Upper lobe of left lung (tissue), 6 donors: ENCODE results near the gene ENTPD6. TPM values are rescaled to one million over a fixed set of nuclear protein-coding genes. Genes with fewer than 3 reads are reported as not detected.
A peak's percentile ranks its signal among the peaks of the same experiment; 100 is the strongest.

Experiments
- ATAC-seq, 2 donors: fragments of 200-7000 bp; cut with Tn5 transposase; one replicate each; pipeline ENCODE4 v1.9.1; 2022; ENCODE audit warnings: mild to moderate bottlenecking in 2 of 2, moderate library complexity in 2 of 2; ENCODE audit not compliant: low FRiP score in 2 of 2
- DNase-seq, 2 donors: peaks; one replicate each; pipeline ENCODE4 v3.0.0-alpha.2; 2019 to 2020
- H3K27ac ChIP-seq, 4 donors: fragments of 200-600 bp; sonication (generic); one replicate each; pipeline ENCODE4 v1.5.1; 2016 to 2019
- H3K27me3 ChIP-seq, 4 donors: fragments of 200-600 bp; sonication (generic); one replicate each; pipeline ENCODE4 v1.5.1; 2017 to 2019
- H3K36me3 ChIP-seq, 4 donors: fragments of 200-600 bp; sonication (generic); one replicate each; pipeline ENCODE4 v1.5.1; 2016 to 2019
- H3K4me1 ChIP-seq, 4 donors: fragments of 200-600 bp; sonication (generic); one replicate each; pipeline ENCODE4 v1.5.1; 2018 to 2019
- H3K4me3 ChIP-seq, 4 donors: fragments of 200-600 bp; sonication (generic); one replicate each; pipeline ENCODE4 v1.5.1; 2017 to 2019; ENCODE audit warnings: mild to moderate bottlenecking in 2 of 4, moderate library complexity in 1 of 4
- H3K9me3 ChIP-seq, 4 donors: fragments of 200-600 bp; sonication (generic); one replicate each; pipeline ENCODE4 v1.5.1; 2018 to 2019
- CTCF ChIP-seq, 6 experiments: fragments of 450-650 bp in 4 of 6; fragments of 200-600 bp in 2 of 6; sonication (generic) in 2 of 6; IDR thresholded peaks; one replicate each; pipeline ENCODE4 v1.5.1; 2016 to 2019; ENCODE audit warnings: antibody characterized with exemption in 6 of 6
- EP300 ChIP-seq, 4 donors: sonication (generic); formaldehyde crosslinking; IDR thresholded peaks; one replicate each; pipeline ENCODE4 v1.5.1; 2017; ENCODE audit warnings: antibody characterized with exemption in 4 of 4, control low read depth in 2 of 4
- POLR2A ChIP-seq, 4 donors: fragments of 450-650 bp; IDR thresholded peaks; one replicate each; pipeline ENCODE4 v1.5.1; 2016 to 2017; ENCODE audit warnings: antibody characterized with exemption in 4 of 4, mild to moderate bottlenecking in 2 of 4
- POLR2AphosphoS5 ChIP-seq, 2 donors: sonication (generic); formaldehyde crosslinking; IDR thresholded peaks; one replicate each; pipeline ENCODE4 v1.5.1; 2017; ENCODE audit warnings: antibody characterized with exemption in 2 of 2
- WGBS, 2 donors: methylation state at CpG; one replicate each; pipeline ENCODE4 v1.1.5; 2017 to 2018; 5-methylcytosine and 5-hydroxymethylcytosine counted together
- total RNA-seq, 6 donors: library from RNA; depleted of rRNA in 4 of 6; stranded (reverse); fragments of >200 nt in 4 of 6; gene quantifications; one replicate each; pipeline versions ENCODE4 v1.1.0 to v1.2.1, GENCODE V29; 2016 to 2021
- donor health status: DM: no; HTN: no; CAD: no; lungs with moderate emphysema.
- donor health status: DM: no; HTN: yes; CAD: no; lungs with severe emphysema.

Gene ENTPD6
- total RNA-seq, 6 donors from 2014 or later, result 53.7 to 170 (median 81.7) TPM

DNA sequence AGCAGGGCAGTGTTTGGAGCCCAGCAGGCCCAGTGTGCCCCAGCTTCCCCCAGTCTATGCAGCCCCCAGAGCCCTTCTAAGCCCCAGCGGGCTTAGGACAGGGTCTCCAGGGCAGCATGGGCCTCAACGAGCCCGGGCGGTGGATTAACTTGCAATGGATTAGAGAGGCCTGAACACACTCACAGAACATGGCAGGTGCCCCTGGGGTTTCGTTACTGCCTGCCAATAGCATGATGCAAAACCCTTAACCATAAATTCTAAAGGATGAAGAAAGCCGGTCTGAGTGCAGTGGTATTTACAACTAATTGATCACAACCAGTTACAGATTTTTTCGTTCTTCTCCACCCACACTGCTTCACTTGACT lies 18.9 kb downstream of the ENTPD6 start:
- Histone ChIP-seq H3K27me3 (no peaks in the 10 kb centered on the region), H3K4me3 (no peak overlapping the region), H3K9me3 (no peaks in the 10 kb centered on the region), H3K4me1 (no peaks in the 10 kb centered on the region), H3K36me3 (peaks cover 31 to 96% (median 76%) of the 10 kb centered on the region in 4 donors), H3K27ac (no peak overlapping the region)
- peak in 1 of 2 donors; percentile 12 for ATAC-seq
- DNase-seq, result no peak
- no peak for TF ChIP-seq CTCF (IDR thresholded peaks at IDR 0.05)
- TF ChIP-seq POLR2AphosphoS5 (IDR thresholded peaks at IDR 0.05), result no peak
- TF ChIP-seq POLR2A (IDR thresholded peaks at IDR 0.05), result no peak
- TF ChIP-seq EP300 (IDR thresholded peaks at IDR 0.05), result no peak
- 78 to 85% methylated on average over 7 of the region's 7 CpGs for WGBS, 2 donors

DNA sequence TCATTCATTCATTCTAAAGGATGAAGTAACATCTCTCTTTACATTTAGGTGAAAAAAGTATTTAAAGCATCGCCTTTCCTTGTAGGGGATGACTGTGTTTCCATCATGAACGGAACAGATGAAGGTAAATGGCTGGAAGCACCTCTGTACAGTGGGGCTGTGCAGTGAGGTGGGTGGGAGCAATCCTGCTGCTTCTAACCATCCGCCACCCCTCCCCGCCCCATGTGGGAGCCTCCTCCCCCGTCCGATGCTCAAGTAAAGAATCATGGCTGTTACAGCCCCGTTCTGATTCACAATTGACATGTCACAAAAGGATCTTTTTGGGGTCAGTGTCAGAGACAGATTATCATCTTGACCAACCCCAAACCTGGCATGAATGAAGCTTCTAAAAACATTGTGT lies 19.3 kb downstream of the ENTPD6 start:
- H3K27me3 ChIP-seq, result no peaks in the 10 kb centered on the region
- DNase-seq (no peak), ATAC-seq (no peak)
- no peak overlapping the region for H3K4me3 ChIP-seq
- no peak for TF ChIP-seq EP300 (IDR thresholded peaks at IDR 0.05)
- no peak overlapping the region for H3K27ac ChIP-seq
- 96 to 98% methylated on average over 6 to 7 of the region's 7 CpGs for WGBS, 2 donors
- no peaks in the 10 kb centered on the region for H3K4me1 ChIP-seq
- H3K9me3 ChIP-seq, result no peaks in the 10 kb centered on the region
- peaks cover 31 to 100% (median 77%) of the 10 kb centered on the region in 4 donors for H3K36me3 ChIP-seq

DNA sequence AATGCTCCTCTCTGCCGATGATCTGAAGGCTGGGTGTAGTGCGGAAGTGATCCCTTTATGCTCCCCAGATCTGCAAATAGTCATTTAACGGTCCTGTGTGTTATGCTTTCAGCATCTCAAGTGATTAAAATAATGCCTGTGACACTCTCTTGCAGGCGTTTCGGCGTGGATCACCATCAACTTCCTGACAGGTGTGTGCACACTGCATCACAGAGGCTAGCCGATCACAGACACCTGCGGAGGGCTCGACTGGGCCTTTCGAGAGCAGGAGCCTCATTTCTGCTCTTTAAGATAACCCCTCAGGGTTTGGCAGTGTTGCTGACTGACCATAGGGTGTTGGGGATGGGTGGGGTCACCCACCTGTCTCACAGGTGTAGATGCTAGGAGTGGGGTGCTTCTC lies 20.0 kb downstream of the ENTPD6 start:
- ATAC-seq (no peak), DNase-seq (no peak)
- Histone ChIP-seq H3K9me3 (no peaks in the 10 kb centered on the region), H3K4me3 (no peak overlapping the region), H3K4me1 (no peaks in the 10 kb centered on the region), H3K36me3 (peaks cover 31 to 97% (median 73%) of the 10 kb centered on the region in 4 donors), H3K27me3 (no peaks in the 10 kb centered on the region), H3K27ac (no peak overlapping the region)
- 90 to 95% methylated on average over 9 to 10 of the region's 10 CpGs for WGBS, 2 donors
- TF ChIP-seq EP300 (IDR thresholded peaks at IDR 0.05) (no peak), POLR2A (IDR thresholded peaks at IDR 0.05) (no peak), POLR2AphosphoS5 (IDR thresholded peaks at IDR 0.05) (no peak), CTCF (IDR thresholded peaks at IDR 0.05) (no peak)

DNA sequence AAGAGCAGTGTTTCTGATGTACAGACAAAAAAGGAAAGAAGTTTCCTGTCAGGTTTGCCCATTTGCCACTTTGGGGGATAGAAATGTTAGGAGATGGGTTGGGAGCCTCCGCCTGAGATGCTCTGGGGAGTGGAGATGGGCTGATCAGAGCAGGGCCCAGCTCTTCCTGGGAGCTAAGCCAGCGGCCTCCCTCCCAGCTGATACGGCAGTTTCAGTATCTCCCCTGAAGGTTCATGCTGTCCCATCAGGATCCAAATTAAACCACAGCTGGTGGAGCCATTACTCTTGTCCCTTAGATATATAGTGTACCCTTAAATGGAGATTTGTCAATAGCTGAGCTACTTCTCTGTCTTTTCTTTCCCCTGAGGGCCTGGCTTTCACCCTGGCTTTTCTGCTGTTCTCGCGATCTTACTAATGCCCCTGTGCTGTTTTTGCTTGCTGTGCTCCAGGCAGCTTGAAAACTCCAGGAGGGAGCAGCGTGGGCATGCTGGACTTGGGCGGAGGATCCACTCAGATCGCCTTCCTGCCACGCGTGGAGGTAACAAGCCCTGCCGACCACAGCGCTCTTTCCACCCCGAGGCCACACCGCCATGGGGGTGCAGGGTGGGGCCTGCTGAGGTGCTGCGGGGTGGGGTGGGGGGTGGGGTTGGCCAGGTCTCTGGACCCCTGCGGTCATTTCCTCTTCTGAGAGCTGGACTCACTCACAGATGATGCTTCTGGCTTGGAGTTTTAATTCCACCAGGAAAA lies 20.9 kb downstream of the ENTPD6 start:
- Histone ChIP-seq H3K27me3 (no peaks in the 10 kb centered on the region), H3K9me3 (no peaks in the 10 kb centered on the region), H3K4me3 (no peak overlapping the region), H3K27ac (no peak overlapping the region), H3K36me3 (peaks cover 29 to 96% (median 71%) of the 10 kb centered on the region in 4 donors), H3K4me1 (no peaks in the 10 kb centered on the region)
- DNase-seq, result peak in 1 of 2 donors; percentile 52
- 92 to 94% methylated on average over 11 to 16 of the region's 16 CpGs for whole genome bisulfite sequencing, 2 donors
- TF ChIP-seq EP300 (IDR thresholded peaks at IDR 0.05), result no peak
- TF ChIP-seq POLR2AphosphoS5 (IDR thresholded peaks at IDR 0.05), result no peak
- no peak for TF ChIP-seq CTCF (IDR thresholded peaks at IDR 0.05)
- no peak for TF ChIP-seq POLR2A (IDR thresholded peaks at IDR 0.05)
- ATAC-seq, result no peak

- H3K27me3 ChIP-seq, result no peaks in the 10 kb centered on the region
- no peak for ATAC-seq
- 94 to 97% methylated on average over 21 of the region's 21 CpGs for WGBS, 2 donors
- H3K36me3 ChIP-seq, result peaks cover 25 to 89% (median 63%) of the 10 kb centered on the region in 4 donors
- H3K4me1 ChIP-seq, result no peaks in the 10 kb centered on the region
- peak in 1 of 2 donors; percentile 31 for DNase-seq
- TF ChIP-seq CTCF (IDR thresholded peaks at IDR 0.05) (no peak), EP300 (IDR thresholded peaks at IDR 0.05) (no peak), POLR2A (IDR thresholded peaks at IDR 0.05) (no peak), POLR2AphosphoS5 (IDR thresholded peaks at IDR 0.05) (no peak)
- H3K9me3 ChIP-seq, result no peaks in the 10 kb centered on the region
- no peak overlapping the region for H3K27ac ChIP-seq
- no peak overlapping the region for H3K4me3 ChIP-seq
Measured at GRCh38 chr20:25217161-25218108, 21.9 kb downstream of the ENTPD6 start.
